Sigmoid colon (tissue), 4 donors: ENCODE data around the gene MIX23.

ENCODE experiments used
- CTCF ChIP-seq, 4 experiments: fragments of 450-650 bp in 3 of 4; fragments of 200-600 bp in 1 of 4; IDR thresholded peaks; one replicate each; pipeline ENCODE4 v1.5.1; 2016 to 2019; ENCODE audit warnings: antibody characterized with exemption in 4 of 4, mild to moderate bottlenecking in 3 of 4, moderate library complexity in 2 of 4
- EP300 ChIP-seq, 4 donors: sonication (generic); formaldehyde crosslinking; IDR thresholded peaks; one replicate each; pipeline ENCODE4 v1.6.1; 2017; ENCODE audit warnings: antibody characterized with exemption in 4 of 4
- POLR2A ChIP-seq, 2 donors: fragments of 450-650 bp; IDR thresholded peaks; one replicate each; pipeline ENCODE4 v1.6.1; 2016; ENCODE audit warnings: antibody characterized with exemption in 2 of 2, mild to moderate bottlenecking in 2 of 2, moderate library complexity in 2 of 2
- POLR2AphosphoS5 ChIP-seq, 4 donors: sonication (generic); formaldehyde crosslinking; IDR thresholded peaks; one replicate each; pipeline ENCODE4 v1.6.1; 2017; ENCODE audit warnings: antibody characterized with exemption in 4 of 4

- TF ChIP-seq CTCF (IDR thresholded peaks at IDR 0.05) = no peak
- TF ChIP-seq POLR2A (IDR thresholded peaks at IDR 0.05) = no peak
- no peak for TF ChIP-seq POLR2AphosphoS5 (IDR thresholded peaks at IDR 0.05)
- TF ChIP-seq EP300 (IDR thresholded peaks at IDR 0.05) = no peak
Measured at GRCh38 chr3:122416966-122417365, 33.9 kb upstream of the MIX23 start.
